ENCODE results near the gene TEX48. TPM values are rescaled to one million over a fixed set of nuclear protein-coding genes. Genes with fewer than 3 reads are reported as not detected.

TEX48 gene
- total and polyA plus RNA-seq, 11 donors, result not detected

GRCh38 chr9:114664181-114664580, 17.8 kb downstream of the TEX48 start:
- ATAC-seq, result no peak
- no peaks in the 10 kb centered on the region for H3K9me3 ChIP-seq
- no peak overlapping the region for H3K27ac ChIP-seq
- WGBS, 4 donors, result 69 to 83% (median 81%) methylated on average over 3 of the region's 3 CpGs
- intact Hi-C loops (cut with DNase I), result loop anchor here in 7 of 10 donors (5.0 to 10.0 kb wide), 3 partner anchors 348 to 361 kb away; no protein-coding TSS in a partner anchor
- no peak for DNase-seq
- TF ChIP-seq CTCF (IDR thresholded peaks at IDR 0.05) (no peak), POLR2A (IDR thresholded peaks at IDR 0.05) (no peak)
- peaks cover 0 to 24% (median 6%) of the 10 kb centered on the region in 9 donors for H3K27me3 ChIP-seq
- no peaks in the 10 kb centered on the region for H3K36me3 ChIP-seq
- no peak overlapping the region for H3K4me3 ChIP-seq
- H3K4me1 ChIP-seq, result no peaks in the 10 kb centered on the region

- Histone ChIP-seq H3K27me3 (peaks cover 0 to 24% (median 6%) of the 10 kb centered on the region in 9 donors), H3K4me3 (no peak overlapping the region), H3K27ac (no peak overlapping the region), H3K9me3 (no peaks in the 10 kb centered on the region), H3K4me1 (no peaks in the 10 kb centered on the region), H3K36me3 (no peaks in the 10 kb centered on the region)
- DNase-seq (peak in 2 of 5 donors; percentile 16 to 26), ATAC-seq (peak in 3 of 4 donors; percentile 54 to 69 (median 67))
- intact Hi-C loops (cut with DNase I), result loop anchor here in 8 of 10 donors (1.0 to 10.0 kb wide), 4 partner anchors 350 to 362 kb away; no protein-coding TSS in a partner anchor
- peak; percentile 52 to 77 (median 70) for TF ChIP-seq CTCF (IDR thresholded peaks at IDR 0.05)
- TF ChIP-seq POLR2A (IDR thresholded peaks at IDR 0.05), result no peak
- WGBS, 4 donors, result 31 to 38% (median 33%) methylated on average over 9 to 10 of the region's 10 CpGs
Observed at GRCh38 chr9:114662081-114662989, 19.7 kb downstream of the TEX48 start.

GRCh38 chr9:114657705-114658104, 24.3 kb downstream of the TEX48 start, which contains the start of gene TEX53:
Gene TEX53, minus strand, starts transcription at chr9:114657805. Its CDS starts 31 bp downstream, at chr9:114657774.
- intact Hi-C loops (cut with DNase I), result loop anchor here in 5 of 10 donors (2.0 to 10.0 kb wide), 4 partner anchors 133 to 355 kb away; no protein-coding TSS in a partner anchor
- 94 to 100% (median 96%) methylated on average over 3 to 6 of the region's 6 CpGs for WGBS, 4 donors
- no peak for DNase-seq

More at GRCh38 chr9:114657705-114658104, 24.3 kb downstream of the TEX48 start, which contains the start of gene TEX53:
- Histone ChIP-seq H3K4me3 (no peak within 1 kb of the TSS), H3K9me3 (no peaks in the 10 kb centered on the region), H3K36me3 (no peaks in the 10 kb centered on the region), H3K27ac (no peak within 1 kb of the TSS), H3K27me3 (peaks cover 0 to 16% (median 3%) of the 10 kb centered on the region in 9 donors), H3K4me1 (peaks cover 0 to 7% (median 0%) of the 10 kb centered on the region in 12 donors)
- no peak for ATAC-seq
- no peak for TF ChIP-seq POLR2A (IDR thresholded peaks at IDR 0.05)
- no peak for TF ChIP-seq CTCF (IDR thresholded peaks at IDR 0.05)
